ENCODE data around the gene PREX1. TPM values are rescaled to one million over a fixed set of nuclear protein-coding genes. Genes with fewer than 3 reads are reported as not detected.

PREX1 gene
- total RNA-seq, 1 donor from 2014 or later: 248 TPM

- H3K27me3 Mint-ChIP-seq (ENCODE audit: unreplicated experiment): peaks cover 23% of the 10 kb centered on the region
- TF ChIP-seq CTCF (IDR thresholded peaks at IDR 0.05; ENCODE audit: unreplicated experiment): no peak
- no peak for DNase-seq (ENCODE audit: low spot score)
- peak overlapping the region; percentile 27 for H3K4me3 Mint-ChIP-seq (ENCODE audit: unreplicated experiment)
- H3K4me1 Mint-ChIP-seq (ENCODE audit: unreplicated experiment): peaks cover 60% of the 10 kb centered on the region
- no peaks in the 10 kb centered on the region for H3K9me3 Mint-ChIP-seq (ENCODE audit: unreplicated experiment)
- no peak overlapping the region for H3K27ac Mint-ChIP-seq (ENCODE audit: unreplicated experiment)
- peaks cover 77% of the 10 kb centered on the region for H3K36me3 Mint-ChIP-seq (ENCODE audit: low read depth, unreplicated experiment)
These were observed 139.2 kb downstream of the PREX1 start for GRCh38 chr20:48688579-48688978.

- peak overlapping the region; percentile 48 for H3K27ac Mint-ChIP-seq (ENCODE audit: unreplicated experiment)
- H3K4me1 Mint-ChIP-seq (ENCODE audit: unreplicated experiment): peaks cover 57% of the 10 kb centered on the region
- no peaks in the 10 kb centered on the region for H3K9me3 Mint-ChIP-seq (ENCODE audit: unreplicated experiment)
- H3K27me3 Mint-ChIP-seq (ENCODE audit: unreplicated experiment): peaks cover 25% of the 10 kb centered on the region
- DNase-seq (ENCODE audit: low spot score): no peak
- peaks cover 73% of the 10 kb centered on the region for H3K36me3 Mint-ChIP-seq (ENCODE audit: low read depth, unreplicated experiment)
- H3K4me3 Mint-ChIP-seq (ENCODE audit: unreplicated experiment): peak overlapping the region; percentile 63
- no peak for TF ChIP-seq CTCF (IDR thresholded peaks at IDR 0.05; ENCODE audit: unreplicated experiment)
These were observed 140.5 kb downstream of the PREX1 start for GRCh38 chr20:48687117-48687800.

- Mint-ChIP-seq H3K36me3 (ENCODE audit: low read depth, unreplicated experiment) (peaks cover 71% of the 10 kb centered on the region), H3K27me3 (ENCODE audit: unreplicated experiment) (peaks cover 24% of the 10 kb centered on the region), H3K27ac (ENCODE audit: unreplicated experiment) (peak overlapping the region; percentile 38), H3K9me3 (ENCODE audit: unreplicated experiment) (no peaks in the 10 kb centered on the region), H3K4me1 (ENCODE audit: unreplicated experiment) (peaks cover 57% of the 10 kb centered on the region), H3K4me3 (ENCODE audit: unreplicated experiment) (peak overlapping the region; percentile 28)
- TF ChIP-seq CTCF (IDR thresholded peaks at IDR 0.05; ENCODE audit: unreplicated experiment): no peak
- no peak for DNase-seq (ENCODE audit: low spot score)
These were observed 141.3 kb downstream of the PREX1 start for GRCh38 chr20:48686238-48687116.

- peaks cover 59% of the 10 kb centered on the region for H3K36me3 Mint-ChIP-seq (ENCODE audit: low read depth, unreplicated experiment)
These were observed 142.5 kb downstream of the PREX1 start for GRCh38 chr20:48685300-48685699.

More at GRCh38 chr20:48685300-48685699, 142.5 kb downstream of the PREX1 start:
- Mint-ChIP-seq H3K27me3 (ENCODE audit: unreplicated experiment) (peaks cover 24% of the 10 kb centered on the region), H3K4me3 (ENCODE audit: unreplicated experiment) (peak overlapping the region; percentile 37), H3K27ac (ENCODE audit: unreplicated experiment) (peak overlapping the region; percentile 74), H3K9me3 (ENCODE audit: unreplicated experiment) (no peaks in the 10 kb centered on the region), H3K4me1 (ENCODE audit: unreplicated experiment) (peaks cover 57% of the 10 kb centered on the region)
- TF ChIP-seq CTCF (IDR thresholded peaks at IDR 0.05; ENCODE audit: unreplicated experiment): no peak
- DNase-seq (ENCODE audit: low spot score): no peak
